SKM-1 (cell line): ENCODE measurements around the gene OSBP2.
"Not testable (repeated sequence)": the region's sequence is repeated elsewhere in the genome, so short reads cannot be mapped to it uniquely, and the experiment has no call there.

Experiments used
- DNase-seq: peaks from one replicate; lab custom pipeline; 2025; ENCODE audit not compliant: unreplicated experiment; lab: John Stamatoyannopoulos, UW

The OSBP2 gene

GRCh38 chr22:30679895-30680690 is 14.6 kb upstream of the OSBP2 start:
- DNase-seq = not testable (repeated sequence)

GRCh38 chr22:30680991-30681770 is 13.5 kb upstream of the OSBP2 start:
- no peak for DNase-seq

GRCh38 chr22:30681831-30682230 is 12.8 kb upstream of the OSBP2 start:
- no peak for DNase-seq

GRCh38 chr22:30685178-30685577 is 9.5 kb upstream of the OSBP2 start:
- DNase-seq = no peak

GRCh38 chr22:30687358-30687757 is 7.3 kb upstream of the OSBP2 start:
- no peak for DNase-seq

GRCh38 chr22:30689622-30690021 is 5.1 kb upstream of the OSBP2 start:
- no peak for DNase-seq

GRCh38 chr22:30691204-30691603 is 3.5 kb upstream of the OSBP2 start:
- DNase-seq = no peak

GRCh38 chr22:30694171-30694639 is 469 bp upstream of the OSBP2 start:
- DNase-seq = no peak

- DNase-seq = no peak
Observed at GRCh38 chr22:30695351-30695851, 727 bp downstream of the OSBP2 start.

GRCh38 chr22:30695871-30696655 is 1.4 kb downstream of the OSBP2 start:
- no peak for DNase-seq

GRCh38 chr22:30697975-30698374 is 3.3 kb downstream of the OSBP2 start:
- DNase-seq = no peak

- DNase-seq = no peak
Observed at GRCh38 chr22:30701872-30702271, 7.2 kb downstream of the OSBP2 start.

- DNase-seq = no peak
Observed at GRCh38 chr22:30702856-30703255, 8.2 kb downstream of the OSBP2 start.

- no peak for DNase-seq
Observed at GRCh38 chr22:30704978-30705377, 10.3 kb downstream of the OSBP2 start.

GRCh38 chr22:30705710-30706651 is 11.3 kb downstream of the OSBP2 start:
- DNase-seq = no peak

- DNase-seq = not testable (repeated sequence)
Observed at GRCh38 chr22:30709980-30710379, 15.3 kb downstream of the OSBP2 start.

GRCh38 chr22:30712094-30712493 is 17.4 kb downstream of the OSBP2 start:
- no peak for DNase-seq

GRCh38 chr22:30714062-30714461 is 19.4 kb downstream of the OSBP2 start:
- no peak for DNase-seq

- no peak for DNase-seq
Observed at GRCh38 chr22:30717331-30717921, 22.8 kb downstream of the OSBP2 start.

GRCh38 chr22:30717952-30718351 is 23.3 kb downstream of the OSBP2 start:
- DNase-seq = no peak
